ENCODE measurements around the gene SLC25A45.
"Not testable (repeated sequence)": the region's sequence is repeated elsewhere in the genome, so short reads cannot be mapped to it uniquely, and the experiment has no call there.

SLC25A45 gene

DNA sequence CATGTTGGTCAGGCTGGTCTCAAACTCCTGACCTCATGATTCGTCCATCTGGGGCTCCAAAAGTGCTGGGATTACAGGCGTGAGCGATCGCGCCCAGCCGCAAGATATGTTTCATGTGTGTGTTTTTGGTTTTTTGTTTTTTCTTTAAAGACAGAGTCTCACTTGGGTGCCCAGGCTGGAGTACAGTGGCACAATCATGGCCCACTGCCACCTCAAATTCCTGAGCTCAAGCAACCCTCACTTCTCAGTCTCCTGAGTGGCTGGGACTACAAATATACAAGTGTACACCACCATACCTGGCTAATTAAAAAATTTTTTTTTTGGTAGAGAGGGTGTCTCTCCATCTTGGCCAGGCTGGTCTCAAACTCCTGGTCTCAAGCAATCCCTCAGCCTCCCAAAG is 19.5 kb downstream of the SLC25A45 start:
- no peak for DNase-seq (ENCODE audit: low read depth)

DNA sequence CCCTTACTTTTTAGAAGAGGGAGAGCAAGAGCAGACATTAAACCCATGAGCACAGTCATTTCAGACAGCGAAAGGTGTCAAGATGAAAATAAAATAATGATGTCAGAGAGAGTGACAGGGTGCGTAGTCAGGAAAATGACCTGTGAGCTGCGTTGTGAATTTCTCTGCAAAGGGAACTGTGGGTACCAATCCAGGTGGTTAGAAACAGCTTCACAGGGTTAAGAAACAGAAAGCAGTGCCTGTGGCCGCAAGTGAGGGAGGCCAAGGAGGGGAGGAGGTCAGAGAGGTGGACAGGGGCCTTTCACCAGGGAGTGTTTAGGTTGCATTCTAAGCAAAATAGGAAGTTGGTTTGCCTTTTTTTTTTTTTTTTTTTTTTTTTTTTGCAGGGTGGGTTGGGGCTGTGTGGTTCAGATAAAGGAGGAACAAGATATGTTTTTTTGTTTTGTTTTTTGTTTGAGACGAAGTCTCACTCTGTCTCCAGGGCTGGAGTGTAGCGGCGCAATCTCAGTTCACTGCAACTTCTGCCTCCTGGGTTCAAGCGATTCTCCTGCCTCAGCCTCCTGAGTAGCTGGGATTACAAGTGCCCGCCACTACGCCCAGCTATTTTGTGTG is 20.0 kb downstream of the SLC25A45 start:
- DNase-seq (ENCODE audit: low read depth): no peak

DNA sequence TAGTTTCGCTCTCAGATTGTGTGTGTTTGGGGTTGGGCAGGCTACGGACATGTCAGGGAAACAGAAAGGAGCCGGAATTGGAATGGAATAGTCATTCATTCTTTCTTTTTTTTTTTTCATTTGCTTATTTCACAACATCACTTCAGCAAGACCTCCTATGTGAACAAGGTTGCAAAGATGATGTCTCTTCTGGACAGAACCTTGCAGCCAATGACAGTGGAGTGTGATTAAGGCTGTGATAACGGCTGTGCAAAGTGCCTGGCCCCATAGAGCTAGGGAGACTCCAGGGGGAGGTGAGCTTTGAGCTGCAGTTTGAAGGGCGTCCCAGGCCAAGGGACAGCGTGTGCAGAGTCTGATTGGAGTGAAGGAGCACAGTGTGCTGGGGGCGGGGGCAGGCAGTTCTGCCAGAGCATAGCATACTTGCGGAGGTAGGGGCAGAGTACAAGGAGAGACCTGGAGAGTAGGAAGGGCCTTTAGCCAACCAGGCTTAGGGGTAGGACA is 24.5 kb downstream of the SLC25A45 start:
- no peak for DNase-seq (ENCODE audit: low read depth)

DNA sequence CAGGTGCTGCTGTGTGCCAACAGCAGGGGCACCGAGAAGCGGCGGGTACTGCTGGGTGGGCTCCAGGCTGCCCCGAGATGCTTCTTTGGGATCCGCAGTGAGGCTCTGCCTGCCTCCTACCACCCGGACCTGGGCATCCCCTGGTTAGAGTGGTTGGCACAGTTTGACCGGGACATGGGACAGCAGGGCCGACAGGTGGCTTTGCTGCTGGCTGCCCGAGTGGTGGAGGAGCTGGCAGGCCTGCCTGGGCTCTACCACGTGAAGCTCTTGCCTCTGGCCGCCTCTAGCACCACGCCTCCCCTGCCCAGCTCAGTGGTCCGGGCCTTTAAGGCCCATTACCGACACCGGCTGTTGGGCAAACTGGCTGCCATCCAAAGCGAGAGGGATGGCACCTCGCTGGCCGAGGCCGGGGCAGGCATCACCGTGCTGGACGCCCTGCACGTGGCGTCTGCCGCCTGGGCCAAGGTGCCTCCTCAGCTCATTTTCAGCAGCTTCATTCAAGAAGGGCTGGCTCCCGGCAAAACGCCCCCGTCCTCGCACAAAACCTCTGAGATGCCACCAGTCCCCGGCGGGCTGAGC is 26.0 kb downstream of the SLC25A45 start:
- DNase-seq (ENCODE audit: low read depth): no peak

DNA sequence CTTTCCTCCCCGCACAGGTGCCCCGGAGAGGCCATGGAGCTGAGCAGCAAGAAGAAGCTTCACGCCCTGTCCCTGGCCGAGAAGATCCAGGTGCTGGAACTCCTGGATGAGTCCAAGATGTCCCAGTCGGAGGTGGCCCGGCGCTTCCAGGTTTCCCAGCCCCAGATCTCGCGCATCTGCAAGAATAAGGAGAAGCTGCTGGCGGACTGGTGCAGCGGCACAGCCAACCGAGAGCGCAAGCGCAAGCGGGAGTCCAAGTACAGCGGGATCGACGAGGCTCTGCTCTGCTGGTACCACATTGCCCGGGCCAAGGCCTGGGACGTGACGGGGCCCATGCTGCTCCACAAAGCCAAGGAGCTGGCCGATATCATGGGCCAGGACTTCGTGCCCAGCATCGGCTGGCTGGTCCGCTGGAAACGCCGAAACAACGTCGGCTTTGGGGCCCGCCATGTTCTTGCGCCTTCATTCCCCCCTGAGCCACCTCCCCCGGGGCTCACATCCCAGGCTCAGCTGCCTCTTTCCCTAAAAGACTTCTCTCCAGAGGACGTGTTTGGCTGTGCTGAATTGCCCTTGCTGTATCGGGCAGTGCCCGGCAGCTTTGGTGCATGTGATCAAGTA is 26.6 kb downstream of the SLC25A45 start:
- no peak for DNase-seq (ENCODE audit: low read depth)

DNA sequence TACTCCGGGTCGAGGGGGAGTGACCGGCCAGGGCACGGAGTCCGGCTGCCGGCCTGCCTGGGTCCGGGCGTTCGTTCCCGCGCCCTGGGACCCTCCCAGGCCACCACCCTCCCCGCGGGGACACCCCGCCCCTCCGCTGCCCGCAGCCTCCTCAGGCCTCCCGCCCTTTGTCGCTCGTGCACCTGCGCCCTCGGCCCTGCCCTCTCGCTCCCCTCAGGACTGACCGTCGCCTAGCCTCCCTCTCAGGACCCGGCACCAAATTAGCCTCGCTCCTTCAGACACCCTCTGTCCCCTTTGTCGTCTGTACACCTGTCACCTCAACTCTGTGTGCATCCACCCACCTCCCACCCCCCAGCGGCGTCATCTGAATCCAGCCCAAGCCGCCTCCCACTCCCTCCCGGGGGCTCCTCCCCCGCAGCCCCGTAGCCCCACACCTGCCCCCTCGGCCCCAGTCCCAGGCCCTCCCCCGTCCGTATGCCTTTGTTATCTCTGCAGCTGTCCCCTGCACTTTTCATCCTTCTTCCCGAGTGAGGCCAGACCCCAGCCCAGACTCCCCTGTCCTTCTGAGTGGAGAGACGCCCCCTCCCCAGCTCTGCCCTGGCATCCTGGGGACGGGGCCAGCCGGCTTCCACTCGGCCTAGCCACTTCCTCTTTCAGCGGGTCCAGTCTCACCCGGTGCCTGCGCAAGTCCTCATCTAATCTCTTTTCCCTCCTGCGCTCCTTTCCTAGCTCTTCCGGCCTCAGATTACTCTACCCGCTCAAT is 27.3 kb downstream of the SLC25A45 start:
- peak; percentile 15 for DNase-seq (ENCODE audit: low read depth)

DNA sequence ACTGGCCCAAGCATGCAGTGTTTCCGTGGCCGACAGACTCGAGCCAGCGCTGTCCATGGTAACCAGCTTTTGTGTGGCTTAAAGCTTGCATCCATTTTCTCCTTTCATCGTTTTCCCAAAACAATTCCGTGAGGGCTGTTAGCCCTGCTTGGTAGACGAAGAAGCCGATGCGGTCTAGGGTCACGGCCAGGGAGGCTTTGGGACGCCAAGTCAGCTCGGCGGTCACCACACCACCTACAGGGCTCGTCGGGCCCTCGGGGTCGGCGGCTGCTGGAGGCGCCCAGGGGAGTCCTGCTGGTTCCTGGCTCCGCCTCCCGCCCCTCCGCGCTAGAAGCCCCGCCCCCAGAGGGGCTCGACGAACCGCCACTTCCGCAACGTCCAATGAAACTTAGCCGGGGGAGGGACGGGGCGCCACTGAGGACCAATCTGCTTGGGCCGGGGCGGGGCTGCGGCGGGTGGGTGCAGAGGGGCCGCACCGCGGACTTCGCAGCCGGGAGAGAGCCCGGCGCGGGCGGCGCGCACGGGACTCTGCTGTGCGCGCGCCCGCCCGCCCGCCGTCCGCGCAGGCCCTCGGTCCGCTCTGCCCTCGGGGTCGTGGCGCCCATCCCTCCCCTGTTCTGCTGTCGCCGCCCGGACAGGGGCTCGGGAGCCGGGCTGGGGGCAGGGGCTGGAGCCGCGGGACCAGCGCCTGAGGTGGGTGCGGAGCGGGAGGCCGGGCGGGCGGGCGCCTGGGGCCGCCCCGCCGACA is 28.0 kb downstream of the SLC25A45 start, which contains the start of gene TIGD3:
TIGD3 (plus strand) TSS at position 487 of the 748 bp plus-strand sequence. CDS start 1,058 bp downstream, outside the sequence.
- DNase-seq (ENCODE audit: low read depth): peak; percentile 96

DNA sequence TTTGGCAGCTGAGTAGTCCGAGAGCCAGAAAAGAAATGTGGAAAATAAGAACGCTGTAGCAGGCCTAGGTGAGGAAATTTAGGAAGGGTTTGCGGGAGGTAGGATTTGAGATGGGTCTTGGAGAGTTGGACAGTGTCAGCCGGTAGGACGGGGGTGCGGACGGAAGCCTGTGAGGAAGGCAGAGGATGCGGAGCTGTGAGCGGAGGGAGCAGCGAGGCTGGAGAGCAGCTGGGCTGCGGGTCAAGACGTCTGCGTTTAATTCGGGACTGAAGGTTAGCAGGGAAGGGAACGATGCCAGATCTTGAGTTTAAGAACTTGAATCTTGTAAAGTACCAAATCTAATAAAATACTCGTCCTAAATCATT is 28.6 kb downstream of the SLC25A45 start:
- no peak for DNase-seq (ENCODE audit: low read depth)

DNA sequence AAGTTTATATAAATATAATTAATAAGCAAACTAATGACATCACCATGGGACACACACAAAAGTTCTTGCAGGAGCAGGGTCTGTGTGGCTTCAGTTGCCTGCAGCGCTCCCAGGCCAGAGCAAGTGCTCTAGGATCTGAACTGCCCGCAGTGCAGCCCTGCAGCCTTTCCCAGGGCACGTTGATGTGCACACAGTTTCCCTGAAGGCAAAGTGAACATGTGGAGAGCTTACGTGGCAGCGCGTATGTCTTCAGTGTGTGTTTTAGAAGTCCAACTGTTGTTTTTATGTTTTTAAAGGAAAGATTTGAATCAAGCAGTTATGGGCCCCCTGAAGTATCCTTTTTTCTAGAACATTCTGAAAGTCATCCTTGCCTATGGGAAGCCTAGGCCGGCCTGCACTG is 29.1 kb downstream of the SLC25A45 start:
- no peak for DNase-seq (ENCODE audit: low read depth)

DNA sequence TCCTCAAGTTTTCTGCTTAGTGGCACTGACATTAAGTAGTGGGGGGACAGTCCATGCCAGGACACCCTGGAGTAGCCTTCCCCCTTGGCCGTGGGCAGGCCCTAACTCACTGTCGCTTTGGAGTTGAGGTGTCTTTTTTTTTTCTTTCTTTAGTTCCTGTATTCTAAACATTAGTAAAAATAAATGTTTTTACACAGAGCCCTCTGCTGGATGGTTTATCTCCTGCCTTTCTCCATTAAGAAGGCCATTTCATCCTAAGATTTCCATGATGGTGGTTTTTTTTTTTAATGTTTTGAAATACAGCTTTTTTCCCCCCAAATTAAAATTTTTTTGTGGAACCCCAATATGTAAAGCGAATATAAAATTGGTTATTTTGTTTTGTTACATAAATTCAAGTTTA is 29.7 kb downstream of the SLC25A45 start:
- no peak for DNase-seq (ENCODE audit: low read depth)

DNA sequence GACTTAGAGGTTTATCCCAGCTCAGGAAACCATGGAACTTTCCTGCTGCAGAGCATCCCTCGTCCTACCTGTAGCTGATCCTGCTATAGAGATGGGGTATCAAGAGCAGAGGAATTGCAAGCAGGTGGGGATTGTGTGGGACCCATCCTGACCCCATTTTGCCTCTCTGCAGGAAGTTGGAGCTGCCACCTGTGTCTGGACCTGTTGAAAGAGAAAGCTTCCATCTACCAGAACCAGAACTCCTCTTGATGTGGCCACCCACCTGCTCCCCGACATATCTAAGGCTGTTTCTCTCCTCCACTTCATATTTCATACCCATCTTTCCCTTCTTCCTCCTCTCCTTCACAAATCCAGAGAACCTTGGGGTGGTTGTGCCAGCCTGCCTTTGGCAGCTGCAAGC is 30.9 kb downstream of the SLC25A45 start:
- no peak for DNase-seq (ENCODE audit: low read depth)

DNA sequence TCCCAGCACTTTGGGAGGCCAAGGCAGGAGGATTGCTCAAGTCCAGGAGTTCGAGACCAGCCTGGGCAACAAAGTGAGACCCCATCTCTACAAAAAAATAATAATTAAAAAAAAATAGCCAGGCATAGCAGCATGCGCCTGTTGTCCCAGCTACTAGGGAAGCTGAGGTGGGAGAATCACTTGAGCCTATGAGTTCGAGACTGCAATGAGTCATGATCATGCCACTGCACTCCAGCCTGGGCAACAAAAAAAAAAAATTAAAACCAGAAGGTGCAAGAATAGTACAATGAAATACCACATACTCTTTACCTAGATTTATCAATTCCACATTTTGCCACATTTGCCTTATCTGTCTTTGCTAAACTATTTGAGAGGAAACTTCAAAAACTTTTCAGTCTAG is 40.6 kb downstream of the SLC25A45 start:
- no peak for DNase-seq (ENCODE audit: low read depth)

DNA sequence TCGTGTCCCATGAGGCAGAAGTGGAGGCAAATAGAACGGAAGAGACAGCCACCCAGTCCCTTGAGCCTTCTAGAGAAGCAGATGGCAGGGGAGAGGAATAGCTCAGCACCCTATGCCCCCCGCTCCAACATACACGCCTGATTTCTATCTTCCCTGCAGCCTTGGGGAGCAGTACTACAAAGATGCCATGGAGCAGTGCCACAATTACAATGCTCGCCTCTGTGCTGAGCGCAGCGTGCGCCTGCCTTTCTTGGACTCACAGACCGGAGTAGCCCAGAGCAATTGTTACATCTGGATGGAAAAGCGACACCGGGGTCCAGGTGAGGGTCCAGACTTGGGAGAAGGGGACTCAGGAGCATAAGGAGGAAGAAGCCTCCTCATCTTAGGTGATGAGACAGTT is 42.2 kb downstream of the SLC25A45 start:
- no peak for DNase-seq (ENCODE audit: low read depth)

DNA sequence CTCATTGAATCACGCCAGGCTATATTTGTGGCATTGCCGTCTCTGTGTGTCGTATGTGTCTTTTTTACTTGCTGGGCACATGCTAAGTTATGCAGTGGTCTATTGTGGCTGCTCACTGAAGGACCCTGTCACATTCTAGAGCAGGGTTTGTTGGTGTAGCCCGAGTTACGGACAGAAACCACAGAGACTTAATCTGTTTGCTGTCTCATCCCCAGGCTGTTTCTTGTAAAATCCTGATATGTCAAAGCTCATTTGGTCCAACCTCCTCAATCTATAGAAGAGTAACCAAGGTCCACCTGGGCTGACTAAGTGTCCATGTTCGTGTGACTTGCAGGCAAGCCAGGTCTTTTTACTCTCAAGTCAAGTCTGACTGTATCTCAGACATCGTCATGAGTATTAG is 43.8 kb downstream of the SLC25A45 start:
- no peak for DNase-seq (ENCODE audit: low read depth)

DNA sequence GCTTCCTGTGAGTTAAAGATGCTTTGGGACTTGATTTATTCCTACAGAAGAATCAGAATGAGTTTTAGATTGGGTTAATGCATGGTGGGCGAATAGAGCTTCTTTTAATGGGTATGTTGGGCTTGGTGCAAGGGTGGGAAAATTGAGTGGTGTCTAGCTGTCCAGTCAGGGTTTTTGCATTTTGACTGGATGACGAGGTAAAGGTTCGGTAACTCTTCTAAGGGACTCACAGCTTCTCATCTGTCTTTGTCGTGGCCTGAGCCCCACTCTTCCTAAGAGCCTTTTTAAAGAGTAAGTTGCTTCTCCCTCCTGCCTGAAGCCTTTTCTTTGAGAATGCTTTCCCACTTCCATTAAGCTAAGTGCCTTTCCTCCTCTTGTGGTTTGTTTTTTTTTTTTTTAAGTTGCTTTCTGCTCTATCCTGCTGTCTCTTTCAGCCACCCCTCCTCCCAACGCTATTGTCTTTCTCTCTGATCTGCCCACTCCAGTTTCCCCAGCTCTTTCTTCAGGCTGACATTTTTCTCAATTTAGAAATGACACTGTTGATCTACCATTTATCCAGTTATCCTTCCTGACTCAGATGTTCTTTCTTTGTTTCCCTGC is 47.6 kb downstream of the SLC25A45 start:
- no peak for DNase-seq (ENCODE audit: low read depth)

DNA sequence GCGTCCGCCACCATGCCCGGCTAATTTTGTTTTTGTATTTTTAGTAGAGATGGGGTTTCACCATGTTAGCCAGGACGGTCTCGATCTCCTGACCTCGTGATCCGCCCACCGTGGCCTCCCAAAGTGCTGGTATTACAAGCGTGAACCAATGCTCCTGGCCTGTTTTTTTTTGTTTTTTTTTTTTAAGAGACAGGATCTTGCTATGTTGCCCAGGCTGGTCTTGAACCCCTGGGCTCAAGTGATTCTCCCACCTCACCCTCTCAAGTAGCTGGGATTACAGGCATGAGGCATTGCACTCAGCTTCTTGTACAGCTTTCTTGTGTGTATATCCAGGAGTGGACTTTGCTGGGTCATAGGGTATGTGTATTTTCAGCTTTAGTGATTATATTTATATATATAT is 49.9 kb downstream of the SLC25A45 start:
- not testable (repeated sequence) for DNase-seq (ENCODE audit: low read depth)

DNA sequence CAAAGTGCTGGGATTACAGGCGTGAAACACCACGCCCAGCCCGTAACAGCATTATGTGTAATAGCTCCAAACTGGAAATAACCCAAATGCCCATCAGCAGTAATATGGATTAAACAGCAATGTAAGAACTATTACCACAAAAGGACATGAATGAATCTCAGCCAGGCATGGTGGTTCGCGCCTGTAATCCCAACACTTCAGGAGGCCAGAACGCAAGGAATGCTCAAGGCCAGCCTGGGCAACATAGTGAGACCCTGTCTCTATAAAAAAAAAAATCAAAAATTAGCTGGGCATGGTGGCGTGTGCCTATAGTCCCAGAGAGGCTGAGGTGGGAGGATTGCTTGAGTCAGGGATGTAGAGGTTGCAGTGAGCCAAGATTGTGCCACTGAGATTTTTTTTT is 51.9 kb downstream of the SLC25A45 start:
- no peak for DNase-seq (ENCODE audit: low read depth)

DNA sequence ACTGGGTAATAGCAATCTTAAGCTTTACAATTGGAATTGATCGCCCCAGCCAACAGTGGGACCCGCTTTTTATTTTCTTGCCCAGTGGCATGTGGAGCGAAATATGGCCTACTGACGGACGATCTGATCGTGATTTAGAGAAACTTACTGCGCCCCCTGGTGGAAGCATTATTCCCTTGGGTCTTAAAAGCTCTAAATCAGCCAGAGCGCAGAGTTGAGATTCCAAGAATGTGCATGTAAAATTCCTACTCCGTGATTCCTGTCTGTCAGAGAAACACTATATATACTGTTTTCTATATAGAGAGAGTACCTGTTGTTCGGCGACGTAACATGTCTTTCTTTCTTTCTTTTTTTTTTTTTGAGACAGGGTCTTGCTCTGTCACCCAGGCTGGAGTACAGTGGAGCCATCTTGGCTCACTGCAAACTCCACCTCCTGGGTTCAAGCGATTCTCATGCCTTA is 52.5 kb downstream of the SLC25A45 start:
- peak; percentile 86 for DNase-seq (ENCODE audit: low read depth)

DNA sequence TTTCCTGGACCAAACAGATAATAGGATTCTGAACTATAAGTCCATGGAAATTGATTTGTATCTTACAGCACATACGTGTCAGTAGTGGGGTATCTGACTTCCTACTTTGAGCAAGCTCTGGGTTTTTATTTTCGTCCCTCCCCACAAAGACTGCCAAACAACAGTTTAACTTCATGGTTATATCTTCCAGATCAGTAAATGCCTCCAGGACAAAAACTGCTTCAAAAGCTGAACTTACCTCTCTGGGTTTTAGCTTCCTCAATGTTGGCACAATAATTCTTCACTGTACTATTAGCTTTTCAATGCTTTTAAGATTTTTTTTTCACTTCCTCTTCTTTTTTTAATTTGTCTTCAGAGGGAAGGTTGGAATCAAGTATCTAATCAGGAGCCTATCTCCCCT is 53.0 kb downstream of the SLC25A45 start:
- no peak for DNase-seq (ENCODE audit: low read depth)

DNA sequence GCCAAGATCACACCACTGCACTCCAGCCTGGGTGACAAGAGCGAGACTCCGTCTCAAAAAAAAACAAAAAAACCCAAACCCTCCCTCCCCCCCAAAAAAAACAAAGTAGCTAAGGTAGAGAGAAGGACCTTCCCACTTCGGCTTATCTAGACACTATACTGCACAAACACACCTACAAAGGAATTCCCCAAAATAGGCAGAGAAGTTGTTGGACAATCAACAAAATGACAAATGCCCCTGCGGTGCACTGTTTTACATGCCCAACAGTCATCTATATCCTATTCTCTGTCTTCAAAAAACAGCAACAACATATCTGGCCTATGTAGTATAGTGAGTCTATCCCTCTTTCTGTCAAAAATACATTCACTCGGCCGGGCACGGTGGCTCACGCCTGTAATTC is 55.4 kb downstream of the SLC25A45 start:
- DNase-seq (ENCODE audit: low read depth): no peak

DNA sequence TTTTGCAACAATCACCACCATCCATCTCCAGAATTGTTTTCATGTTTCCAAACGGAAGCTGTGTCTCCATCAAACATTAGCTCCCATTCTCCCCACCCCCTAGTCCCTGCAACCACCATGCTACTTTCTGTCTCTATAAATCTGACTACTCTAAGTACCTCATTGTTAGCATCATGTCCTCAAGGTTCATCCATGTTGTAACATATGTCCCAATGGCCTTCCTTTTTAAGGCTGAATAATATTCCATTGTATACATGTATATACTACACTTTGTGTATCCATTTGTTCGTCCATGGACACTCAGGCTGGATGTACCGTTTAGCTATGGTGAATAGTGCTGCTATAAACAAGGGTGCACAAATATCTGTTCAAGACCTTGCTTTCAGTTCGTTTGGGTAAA is 57.0 kb downstream of the SLC25A45 start:
- DNase-seq (ENCODE audit: low read depth): no peak

Measured in stimulated activated CD8-positive, alpha-beta memory T cell treated with anti-CD3 and anti-CD28 coated beads, Interleukin-12 subunit alpha, Interleukin-12 subunit beta, amount 100 ng/mL, for 1 hour (primary cell).